Activated naive CD8-positive, alpha-beta T cell treated with anti-CD3 and anti-CD28 coated beads, Interleukin-2, amount 50 U/mL, for 16 hours (primary cell): ENCODE data around the gene SCPEP1.
"Not testable (repeated sequence)": the region's sequence is repeated elsewhere in the genome, so short reads cannot be mapped to it uniquely, and the experiment has no call there.

ENCODE experiments used
- DNase-seq: peaks from one replicate; pipeline ENCODE4 v3.0.0-alpha.2; 2020; ENCODE audit warnings: low read depth, low spot score

The SCPEP1 gene

GRCh38 chr17:56977673-56978395, at the start of gene SCPEP1:
SCPEP1 (plus strand) TSS chr17:56978131; CDS start chr17:56978160, 29 bp downstream.
- peak; percentile 52 for DNase-seq

- DNase-seq = no peak
Observed at GRCh38 chr17:56928586-56928985, 49.3 kb upstream of the SCPEP1 start.

GRCh38 chr17:56929362-56929969, 48.5 kb upstream of the SCPEP1 start:
- DNase-seq = no peak

- no peak for DNase-seq
Observed at GRCh38 chr17:56930739-56931337, 47.1 kb upstream of the SCPEP1 start.

- DNase-seq = no peak
Observed at GRCh38 chr17:56933151-56933745, 44.7 kb upstream of the SCPEP1 start.

GRCh38 chr17:56933868-56934267, 44.1 kb upstream of the SCPEP1 start:
- DNase-seq = no peak

GRCh38 chr17:56934280-56934679, 43.7 kb upstream of the SCPEP1 start:
- no peak for DNase-seq

- no peak for DNase-seq
Observed at GRCh38 chr17:56935461-56935860, 42.5 kb upstream of the SCPEP1 start.

- DNase-seq = no peak
Observed at GRCh38 chr17:56936697-56937322, 41.1 kb upstream of the SCPEP1 start.

GRCh38 chr17:56937687-56938086, 40.2 kb upstream of the SCPEP1 start:
- DNase-seq = no peak

- not testable (repeated sequence) for DNase-seq
Observed at GRCh38 chr17:56938206-56938605, 39.7 kb upstream of the SCPEP1 start.

GRCh38 chr17:56939869-56940484, 38.0 kb upstream of the SCPEP1 start:
- DNase-seq = no peak

- DNase-seq = no peak
Observed at GRCh38 chr17:56943505-56944125, 34.3 kb upstream of the SCPEP1 start.

- DNase-seq = no peak
Observed at GRCh38 chr17:56945938-56946505, 31.9 kb upstream of the SCPEP1 start.

- no peak for DNase-seq
Observed at GRCh38 chr17:56947741-56948140, 30.2 kb upstream of the SCPEP1 start.

- DNase-seq = no peak
Observed at GRCh38 chr17:56948491-56948890, 29.4 kb upstream of the SCPEP1 start.

GRCh38 chr17:56949595-56949994, 28.3 kb upstream of the SCPEP1 start:
- DNase-seq = no peak

- no peak for DNase-seq
Observed at GRCh38 chr17:56956992-56957391, 20.9 kb upstream of the SCPEP1 start.

- peak; percentile 86 for DNase-seq
Observed at GRCh38 chr17:56960596-56961538, 17.1 kb upstream of the SCPEP1 start, which contains the start of gene COIL. COIL (minus strand) TSS chr17:56961050; CDS start chr17:56961019, 31 bp downstream.

GRCh38 chr17:56965241-56965640, 12.7 kb upstream of the SCPEP1 start:
- not testable (repeated sequence) for DNase-seq
